Measurements from ENCODE around the gene RNU6-1.

RNU6-1 gene

DNA sequence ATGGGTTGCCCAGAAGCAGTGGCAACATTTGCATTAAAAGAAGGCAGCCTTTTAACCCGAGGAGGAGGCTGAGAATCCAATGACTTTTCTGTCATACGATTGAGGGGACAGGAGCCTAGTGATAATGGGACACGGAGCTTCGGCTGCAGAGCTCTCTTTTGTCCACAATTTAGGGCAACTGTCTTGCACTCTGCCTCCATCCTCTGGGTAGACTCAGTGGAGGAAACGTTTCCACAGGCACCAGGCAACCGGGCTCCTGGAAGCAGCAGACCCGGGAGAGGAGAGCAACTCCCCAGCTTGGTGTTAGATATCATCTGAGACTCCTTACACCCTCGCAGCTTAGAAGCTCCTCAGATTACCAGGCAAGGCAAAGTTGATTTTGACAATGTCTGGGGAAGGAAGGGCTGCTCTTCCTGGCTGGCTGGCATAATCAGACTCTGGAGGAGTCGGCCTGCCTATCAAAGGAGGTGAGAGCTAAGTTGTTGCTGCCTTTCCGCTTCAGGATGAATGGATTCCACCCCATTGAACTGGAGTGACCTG lies 43.5 kb upstream of the RNU6-1 start:
- no peak for DNase-seq (ENCODE audit: low spot score)
- in situ Hi-C loops (cut with MboI; ENCODE audit: low sequenced_read_pairs, unreplicated experiment): no loop called here
- no peak for TF ChIP-seq CTCF (IDR thresholded peaks at IDR 0.05; ENCODE audit: borderline replicate concordance, control extremely low read depth, extremely low read depth, insufficient read depth, missing control alignments)

- TF ChIP-seq CTCF (IDR thresholded peaks at IDR 0.05; ENCODE audit: borderline replicate concordance, control extremely low read depth, extremely low read depth, insufficient read depth, missing control alignments): no peak
- peak; percentile 45 for DNase-seq (ENCODE audit: low spot score)
- in situ Hi-C loops (cut with MboI; ENCODE audit: low sequenced_read_pairs, unreplicated experiment): no loop called here
Measured at GRCh38 chr15:67882487-67883233, 42.8 kb upstream of the RNU6-1 start.

- DNase-seq (ENCODE audit: low spot score): no peak
- in situ Hi-C loops (cut with MboI; ENCODE audit: low sequenced_read_pairs, unreplicated experiment): no loop called here
- no peak for TF ChIP-seq CTCF (IDR thresholded peaks at IDR 0.05; ENCODE audit: borderline replicate concordance, control extremely low read depth, extremely low read depth, insufficient read depth, missing control alignments)
Measured at GRCh38 chr15:67880651-67881182, 40.9 kb upstream of the RNU6-1 start.

GRCh38 chr15:67879440-67880129 lies 39.7 kb upstream of the RNU6-1 start:
- DNase-seq (ENCODE audit: low spot score): no peak
- TF ChIP-seq CTCF (IDR thresholded peaks at IDR 0.05; ENCODE audit: borderline replicate concordance, control extremely low read depth, extremely low read depth, insufficient read depth, missing control alignments): no peak
- in situ Hi-C loops (cut with MboI; ENCODE audit: low sequenced_read_pairs, unreplicated experiment): no loop called here

DNA sequence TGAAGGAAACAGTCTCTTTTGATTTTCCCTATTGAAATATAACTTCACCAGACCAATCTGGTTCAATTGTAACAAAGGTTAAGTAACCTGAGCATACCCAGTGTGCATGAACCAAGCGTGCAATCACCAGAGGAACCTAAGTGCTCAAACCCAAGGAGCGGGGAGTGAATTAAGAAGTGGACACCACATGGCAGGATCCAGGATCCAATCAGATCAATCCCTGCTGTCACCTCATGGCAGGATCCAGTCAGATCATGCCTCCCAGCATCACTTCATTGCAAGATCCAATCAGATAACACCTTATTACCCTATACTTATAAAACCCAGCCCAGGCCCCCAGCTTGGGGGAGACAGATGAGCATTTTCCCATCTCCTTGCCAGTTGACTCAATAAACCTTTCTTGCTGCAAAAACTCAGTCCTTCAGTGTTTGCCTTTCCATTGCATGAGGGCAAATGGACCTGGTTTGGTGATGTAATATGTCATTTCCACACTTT lies 38.9 kb upstream of the RNU6-1 start:
- no peak for DNase-seq (ENCODE audit: low spot score)
- in situ Hi-C loops (cut with MboI; ENCODE audit: low sequenced_read_pairs, unreplicated experiment): no loop called here
- no peak for TF ChIP-seq CTCF (IDR thresholded peaks at IDR 0.05; ENCODE audit: borderline replicate concordance, control extremely low read depth, extremely low read depth, insufficient read depth, missing control alignments)

- no peak for TF ChIP-seq CTCF (IDR thresholded peaks at IDR 0.05; ENCODE audit: borderline replicate concordance, control extremely low read depth, extremely low read depth, insufficient read depth, missing control alignments)
- DNase-seq (ENCODE audit: low spot score): no peak
- in situ Hi-C loops (cut with MboI; ENCODE audit: low sequenced_read_pairs, unreplicated experiment): loop anchor here (25.0 kb wide), 2 partner anchors 189 to 289 kb away; partner anchors contain the start of gene PIAS1
Measured at GRCh38 chr15:67873777-67874176, 33.9 kb upstream of the RNU6-1 start.

Measured in GM13976 (cell line).